ENCODE measurements around the gene COL4A2. TPM values are rescaled to one million over a fixed set of nuclear protein-coding genes. Genes with fewer than 3 reads are reported as not detected.

COL4A2 gene
- total RNA-seq, 1 experiment from 2014 or later: 74.5 TPM

GRCh38 chr13:110334256-110334655, 27.2 kb downstream of the COL4A2 start:
- Histone ChIP-seq H3K4me1 (ENCODE audit: insufficient read depth, low read length) (no peaks in the 10 kb centered on the region), H3K79me2 (ENCODE audit: low read length) (no peaks in the 10 kb centered on the region), H3K27me3 (ENCODE audit: low read length) (no peaks in the 10 kb centered on the region), H3K27ac (ENCODE audit: low read length) (no peak overlapping the region), H4K20me1 (ENCODE audit: low read length) (no peaks in the 10 kb centered on the region), H3K4me3 (ENCODE audit: low read length) (no peak overlapping the region), H3F3A (ENCODE audit: low read length, unreplicated experiment) (no peaks in the 10 kb centered on the region), H3K9me2 (replicated peaks; ENCODE audit: low read length) (no peaks in the 10 kb centered on the region), H3K9me3 (ENCODE audit: low read length) (no peaks in the 10 kb centered on the region), H3K36me3 (ENCODE audit: low read depth, low read length) (no peaks in the 10 kb centered on the region), H3K4me2 (ENCODE audit: low read length) (no peak overlapping the region), H3K9ac (ENCODE audit: low read length) (no peak overlapping the region), H2AFZ (ENCODE audit: low read length) (no peak overlapping the region)
- no peak for ATAC-seq
- ChIA-PET CTCF (no interaction called here), POLR2A (ENCODE audit: unreplicated experiment) (no interaction called here)
- intact Hi-C loops (cut with micrococcal nuclease): no loop called here
- DNase-seq: no peak
- TF ChIP-seq EZH2phosphoT487 (IDR thresholded peaks at IDR 0.05; ENCODE audit: borderline replicate concordance, low read length) (no peak), EZH2 (IDR thresholded peaks at IDR 0.05; ENCODE audit: low read length, unreplicated experiment) (no peak), CTCF (conservative IDR thresholded peaks at IDR 0.05; ENCODE audit: low read depth, low read length) (no peak)
- BruUV-seq (replicated peaks): no TSS peak

- Histone ChIP-seq H3K4me3 (ENCODE audit: low read length) (no peak overlapping the region), H4K20me1 (ENCODE audit: low read length) (no peaks in the 10 kb centered on the region), H3K27me3 (ENCODE audit: low read length) (no peaks in the 10 kb centered on the region), H2AFZ (ENCODE audit: low read length) (no peak overlapping the region), H3F3A (ENCODE audit: low read length, unreplicated experiment) (no peaks in the 10 kb centered on the region), H3K9ac (ENCODE audit: low read length) (no peak overlapping the region), H3K79me2 (ENCODE audit: low read length) (no peaks in the 10 kb centered on the region), H3K27ac (ENCODE audit: low read length) (no peak overlapping the region), H3K4me2 (ENCODE audit: low read length) (no peak overlapping the region), H3K9me3 (ENCODE audit: low read length) (no peaks in the 10 kb centered on the region), H3K36me3 (ENCODE audit: low read depth, low read length) (no peaks in the 10 kb centered on the region), H3K4me1 (ENCODE audit: insufficient read depth, low read length) (no peaks in the 10 kb centered on the region), H3K9me2 (replicated peaks; ENCODE audit: low read length) (no peaks in the 10 kb centered on the region)
- CTCF ChIA-PET: no interaction called here
- POLR2A ChIA-PET (ENCODE audit: unreplicated experiment): no interaction called here
- TF ChIP-seq EZH2 (IDR thresholded peaks at IDR 0.05; ENCODE audit: low read length, unreplicated experiment): no peak
- no peak for TF ChIP-seq EZH2phosphoT487 (IDR thresholded peaks at IDR 0.05; ENCODE audit: borderline replicate concordance, low read length)
- TF ChIP-seq CTCF (conservative IDR thresholded peaks at IDR 0.05; ENCODE audit: low read depth, low read length): no peak
- ATAC-seq (no peak), DNase-seq (no peak)
- intact Hi-C loops (cut with micrococcal nuclease): no loop called here
- BruUV-seq (replicated peaks): no TSS peak
Measured at GRCh38 chr13:110334841-110335490, 27.9 kb downstream of the COL4A2 start.

GRCh38 chr13:110336108-110336507, 29.0 kb downstream of the COL4A2 start:
- H3K4me2 ChIP-seq (ENCODE audit: low read length): no peak overlapping the region
- H3K27ac ChIP-seq (ENCODE audit: low read length): no peak overlapping the region
- no peaks in the 10 kb centered on the region for H3K27me3 ChIP-seq (ENCODE audit: low read length)
- H3K9ac ChIP-seq (ENCODE audit: low read length): no peak overlapping the region
- CTCF ChIA-PET: no interaction called here
- BruUV-seq (replicated peaks): no TSS peak
- H4K20me1 ChIP-seq (ENCODE audit: low read length): no peaks in the 10 kb centered on the region
- H3K4me3 ChIP-seq (ENCODE audit: low read length): no peak overlapping the region
- no peaks in the 10 kb centered on the region for H3K9me3 ChIP-seq (ENCODE audit: low read length)
- intact Hi-C loops (cut with micrococcal nuclease): no loop called here
- POLR2A ChIA-PET (ENCODE audit: unreplicated experiment): no interaction called here
- ATAC-seq (no peak), DNase-seq (no peak)
- H3K79me2 ChIP-seq (ENCODE audit: low read length): 0 out of 2 replicates have a peak, but pooled peaks cover 6% of the 10 kb centered on the region
- H3K36me3 ChIP-seq (ENCODE audit: low read depth, low read length): no peaks in the 10 kb centered on the region
- no peaks in the 10 kb centered on the region for H3K9me2 ChIP-seq (replicated peaks; ENCODE audit: low read length)
- TF ChIP-seq EZH2 (IDR thresholded peaks at IDR 0.05; ENCODE audit: low read length, unreplicated experiment): no peak
- no peak for TF ChIP-seq EZH2phosphoT487 (IDR thresholded peaks at IDR 0.05; ENCODE audit: borderline replicate concordance, low read length)
- TF ChIP-seq CTCF (conservative IDR thresholded peaks at IDR 0.05; ENCODE audit: low read depth, low read length): no peak
- no peak overlapping the region for H2AFZ ChIP-seq (ENCODE audit: low read length)
- no peaks in the 10 kb centered on the region for H3K4me1 ChIP-seq (ENCODE audit: insufficient read depth, low read length)
- H3F3A ChIP-seq (ENCODE audit: low read length, unreplicated experiment): no peaks in the 10 kb centered on the region
